Measurements from ENCODE around the gene ZFYVE28.

DNA sequence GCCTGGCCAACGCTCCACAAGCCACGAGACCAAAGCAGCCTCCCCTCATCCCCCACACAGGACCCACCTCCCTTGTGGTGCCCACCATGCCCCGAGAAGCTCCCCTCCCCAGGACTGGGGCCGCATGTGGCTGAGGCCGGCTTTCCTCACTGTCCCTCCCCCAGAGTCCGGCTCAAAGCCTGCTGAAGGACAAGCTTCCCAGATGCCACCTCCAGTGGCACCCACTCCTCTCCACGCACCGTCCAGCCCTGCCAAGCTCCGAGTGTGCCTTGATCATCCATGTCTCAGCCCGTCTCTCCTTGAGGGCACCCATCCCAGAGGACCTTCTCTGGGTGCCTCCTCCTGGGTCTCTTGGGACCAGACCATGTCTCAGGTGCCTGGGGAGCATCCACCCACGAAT lies 97.7 kb downstream of the ZFYVE28 start:
- TF ChIP-seq RAD21 (IDR thresholded peaks at IDR 0.05; ENCODE audit: low read length) (no peak), FOXM1 (IDR thresholded peaks at IDR 0.05; ENCODE audit: low read depth) (no peak), RCOR1 (IDR thresholded peaks at IDR 0.05; ENCODE audit: low read length) (no peak), POLR2AphosphoS5 (IDR thresholded peaks at IDR 0.05; ENCODE audit: low read depth, low read length) (no peak), EP300 (IDR thresholded peaks at IDR 0.05; ENCODE audit: borderline replicate concordance in 1 of 2, low read depth in 1 of 2, low read length in 1 of 2) (no peak), TEAD4 (IDR thresholded peaks at IDR 0.05; ENCODE audit: borderline replicate concordance, insufficient read depth) (no peak), NRF1 (IDR thresholded peaks at IDR 0.05; ENCODE audit: low read depth, low read length) (no peak)
- TF ChIP-seq, protein P1, sequence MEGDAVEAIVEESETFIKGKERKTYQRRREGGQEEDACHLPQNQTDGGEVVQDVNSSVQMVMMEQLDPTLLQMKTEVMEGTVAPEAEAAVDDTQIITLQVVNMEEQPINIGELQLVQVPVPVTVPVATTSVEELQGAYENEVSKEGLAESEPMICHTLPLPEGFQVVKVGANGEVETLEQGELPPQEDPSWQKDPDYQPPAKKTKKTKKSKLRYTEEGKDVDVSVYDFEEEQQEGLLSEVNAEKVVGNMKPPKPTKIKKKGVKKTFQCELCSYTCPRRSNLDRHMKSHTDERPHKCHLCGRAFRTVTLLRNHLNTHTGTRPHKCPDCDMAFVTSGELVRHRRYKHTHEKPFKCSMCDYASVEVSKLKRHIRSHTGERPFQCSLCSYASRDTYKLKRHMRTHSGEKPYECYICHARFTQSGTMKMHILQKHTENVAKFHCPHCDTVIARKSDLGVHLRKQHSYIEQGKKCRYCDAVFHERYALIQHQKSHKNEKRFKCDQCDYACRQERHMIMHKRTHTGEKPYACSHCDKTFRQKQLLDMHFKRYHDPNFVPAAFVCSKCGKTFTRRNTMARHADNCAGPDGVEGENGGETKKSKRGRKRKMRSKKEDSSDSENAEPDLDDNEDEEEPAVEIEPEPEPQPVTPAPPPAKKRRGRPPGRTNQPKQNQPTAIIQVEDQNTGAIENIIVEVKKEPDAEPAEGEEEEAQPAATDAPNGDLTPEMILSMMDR (IDR thresholded peaks at IDR 0.05) = no peak
- TF ChIP-seq, protein P2, sequence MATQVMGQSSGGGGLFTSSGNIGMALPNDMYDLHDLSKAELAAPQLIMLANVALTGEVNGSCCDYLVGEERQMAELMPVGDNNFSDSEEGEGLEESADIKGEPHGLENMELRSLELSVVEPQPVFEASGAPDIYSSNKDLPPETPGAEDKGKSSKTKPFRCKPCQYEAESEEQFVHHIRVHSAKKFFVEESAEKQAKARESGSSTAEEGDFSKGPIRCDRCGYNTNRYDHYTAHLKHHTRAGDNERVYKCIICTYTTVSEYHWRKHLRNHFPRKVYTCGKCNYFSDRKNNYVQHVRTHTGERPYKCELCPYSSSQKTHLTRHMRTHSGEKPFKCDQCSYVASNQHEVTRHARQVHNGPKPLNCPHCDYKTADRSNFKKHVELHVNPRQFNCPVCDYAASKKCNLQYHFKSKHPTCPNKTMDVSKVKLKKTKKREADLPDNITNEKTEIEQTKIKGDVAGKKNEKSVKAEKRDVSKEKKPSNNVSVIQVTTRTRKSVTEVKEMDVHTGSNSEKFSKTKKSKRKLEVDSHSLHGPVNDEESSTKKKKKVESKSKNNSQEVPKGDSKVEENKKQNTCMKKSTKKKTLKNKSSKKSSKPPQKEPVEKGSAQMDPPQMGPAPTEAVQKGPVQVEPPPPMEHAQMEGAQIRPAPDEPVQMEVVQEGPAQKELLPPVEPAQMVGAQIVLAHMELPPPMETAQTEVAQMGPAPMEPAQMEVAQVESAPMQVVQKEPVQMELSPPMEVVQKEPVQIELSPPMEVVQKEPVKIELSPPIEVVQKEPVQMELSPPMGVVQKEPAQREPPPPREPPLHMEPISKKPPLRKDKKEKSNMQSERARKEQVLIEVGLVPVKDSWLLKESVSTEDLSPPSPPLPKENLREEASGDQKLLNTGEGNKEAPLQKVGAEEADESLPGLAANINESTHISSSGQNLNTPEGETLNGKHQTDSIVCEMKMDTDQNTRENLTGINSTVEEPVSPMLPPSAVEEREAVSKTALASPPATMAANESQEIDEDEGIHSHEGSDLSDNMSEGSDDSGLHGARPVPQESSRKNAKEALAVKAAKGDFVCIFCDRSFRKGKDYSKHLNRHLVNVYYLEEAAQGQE (IDR thresholded peaks at IDR 0.05; ENCODE audit: low read depth, low read length) = no peak
- TF ChIP-seq, protein P3, sequence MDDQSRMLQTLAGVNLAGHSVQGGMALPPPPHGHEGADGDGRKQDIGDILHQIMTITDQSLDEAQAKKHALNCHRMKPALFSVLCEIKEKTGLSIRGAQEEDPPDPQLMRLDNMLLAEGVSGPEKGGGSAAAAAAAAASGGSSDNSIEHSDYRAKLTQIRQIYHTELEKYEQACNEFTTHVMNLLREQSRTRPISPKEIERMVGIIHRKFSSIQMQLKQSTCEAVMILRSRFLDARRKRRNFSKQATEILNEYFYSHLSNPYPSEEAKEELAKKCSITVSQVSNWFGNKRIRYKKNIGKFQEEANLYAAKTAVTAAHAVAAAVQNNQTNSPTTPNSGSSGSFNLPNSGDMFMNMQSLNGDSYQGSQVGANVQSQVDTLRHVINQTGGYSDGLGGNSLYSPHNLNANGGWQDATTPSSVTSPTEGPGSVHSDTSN (IDR thresholded peaks at IDR 0.05) = no peak
- TF ChIP-seq, protein P4, sequence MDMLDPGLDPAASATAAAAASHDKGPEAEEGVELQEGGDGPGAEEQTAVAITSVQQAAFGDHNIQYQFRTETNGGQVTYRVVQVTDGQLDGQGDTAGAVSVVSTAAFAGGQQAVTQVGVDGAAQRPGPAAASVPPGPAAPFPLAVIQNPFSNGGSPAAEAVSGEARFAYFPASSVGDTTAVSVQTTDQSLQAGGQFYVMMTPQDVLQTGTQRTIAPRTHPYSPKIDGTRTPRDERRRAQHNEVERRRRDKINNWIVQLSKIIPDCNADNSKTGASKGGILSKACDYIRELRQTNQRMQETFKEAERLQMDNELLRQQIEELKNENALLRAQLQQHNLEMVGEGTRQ (IDR thresholded peaks at IDR 0.05; ENCODE audit: borderline replicate concordance, low read depth, low read length) = no peak
- TF ChIP-seq, protein P5, sequence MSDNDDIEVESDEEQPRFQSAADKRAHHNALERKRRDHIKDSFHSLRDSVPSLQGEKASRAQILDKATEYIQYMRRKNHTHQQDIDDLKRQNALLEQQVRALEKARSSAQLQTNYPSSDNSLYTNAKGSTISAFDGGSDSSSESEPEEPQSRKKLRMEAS (IDR thresholded peaks at IDR 0.05; ENCODE audit: low read depth) = no peak
- TF ChIP-seq, protein P6, sequence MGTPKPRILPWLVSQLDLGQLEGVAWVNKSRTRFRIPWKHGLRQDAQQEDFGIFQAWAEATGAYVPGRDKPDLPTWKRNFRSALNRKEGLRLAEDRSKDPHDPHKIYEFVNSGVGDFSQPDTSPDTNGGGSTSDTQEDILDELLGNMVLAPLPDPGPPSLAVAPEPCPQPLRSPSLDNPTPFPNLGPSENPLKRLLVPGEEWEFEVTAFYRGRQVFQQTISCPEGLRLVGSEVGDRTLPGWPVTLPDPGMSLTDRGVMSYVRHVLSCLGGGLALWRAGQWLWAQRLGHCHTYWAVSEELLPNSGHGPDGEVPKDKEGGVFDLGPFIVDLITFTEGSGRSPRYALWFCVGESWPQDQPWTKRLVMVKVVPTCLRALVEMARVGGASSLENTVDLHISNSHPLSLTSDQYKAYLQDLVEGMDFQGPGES (IDR thresholded peaks at IDR 0.05; ENCODE audit: low read depth, low read length) = no peak

All from SK-N-SH (cell line).